ENCODE measurements around the gene FAH. TPM values are rescaled to one million over a fixed set of nuclear protein-coding genes. Genes with fewer than 3 reads are reported as not detected.

Gene FAH
- total and polyA plus RNA-seq, 10 of the 15 experiments (the other 5 are each of a cell fraction or from before 2014, with no cell fraction given), result 36.3 to 121 (median 62.0) TPM

GRCh38 chr15:80207887-80208286 lies 55.1 kb downstream of the FAH start:
- H3K36me3 ChIP-seq (ENCODE audit: control insufficient read depth in 2 of 2, insufficient read depth in 2 of 2, low read length in 1 of 2), result no peaks in the 10 kb centered on the region
- H3K4me2 ChIP-seq (ENCODE audit: control insufficient read depth, insufficient read depth), result no peak overlapping the region

More at GRCh38 chr15:80207887-80208286, 55.1 kb downstream of the FAH start:
- no peak for ATAC-seq
- no peak for TF ChIP-seq SIN3A (IDR thresholded peaks at IDR 0.05; ENCODE audit: low read depth, low read length)
- TF ChIP-seq MTA3 (IDR thresholded peaks at IDR 0.05; ENCODE audit: borderline replicate concordance, low read length), result no peak
- TF ChIP-seq SUPT20H (IDR thresholded peaks at IDR 0.05; ENCODE audit: borderline replicate concordance, control insufficient read depth, low read depth, low read length), result no peak
- TF ChIP-seq ZNF622 (IDR thresholded peaks at IDR 0.05), result no peak
- no peak for TF ChIP-seq CBX5 (IDR thresholded peaks at IDR 0.05; ENCODE audit: low read depth)
- TF ChIP-seq BRCA1 (IDR thresholded peaks at IDR 0.05; ENCODE audit: low read depth, low read length), result no peak
- no peak for TF ChIP-seq SREBF1 (IDR thresholded peaks at IDR 0.05; ENCODE audit: low read length)
- no peak for TF ChIP-seq CHD4 (IDR thresholded peaks at IDR 0.05)
- no peak for TF ChIP-seq BCLAF1 (IDR thresholded peaks at IDR 0.05)
- no peak for TF ChIP-seq POLR2A (IDR thresholded peaks at IDR 0.05; ENCODE audit: low read depth, low read length)
- no peak for TF ChIP-seq RFX5 (IDR thresholded peaks at IDR 0.05; ENCODE audit: low read depth, low read length)
- no peak for TF ChIP-seq ZNF384 (IDR thresholded peaks at IDR 0.05; ENCODE audit: borderline replicate concordance, low read depth, low read length)
- no peak for TF ChIP-seq ETV6 (conservative IDR thresholded peaks at IDR 0.05 in 1 of 2, IDR thresholded peaks at IDR 0.05 in 1 of 2; ENCODE audit: borderline replicate concordance in 1 of 2, low read depth in 1 of 2)
- TF ChIP-seq IRF3 (IDR thresholded peaks at IDR 0.05), result no peak
- TF ChIP-seq CREB1 (IDR thresholded peaks at IDR 0.05; ENCODE audit: low read depth), result no peak
- no peak for TF ChIP-seq SPI1 (IDR thresholded peaks at IDR 0.05; ENCODE audit: borderline replicate concordance, insufficient read depth, low read depth, low read length)
- no peak for TF ChIP-seq CHD2 (IDR thresholded peaks at IDR 0.05; ENCODE audit: borderline replicate concordance, low read depth, low read length)
- no peak for TF ChIP-seq EP300 (IDR thresholded peaks at IDR 0.05; ENCODE audit: borderline replicate concordance in 1 of 2, control insufficient read depth in 1 of 2, low read depth in 2 of 2, low read length in 2 of 2)
- Histone ChIP-seq H3K27me3 (replicated peaks in 1 of 2; ENCODE audit: control insufficient read depth in 2 of 2, insufficient read depth in 2 of 2, low read length in 1 of 2) (no peaks in the 10 kb centered on the region), H3K4me3 (no peak overlapping the region), H2AFZ (ENCODE audit: control insufficient read depth, low read depth, low read length) (no peak overlapping the region), H4K20me1 (ENCODE audit: control insufficient read depth, insufficient read depth) (no peaks in the 10 kb centered on the region), H3K27ac (ENCODE audit: control insufficient read depth, insufficient read depth) (no peak overlapping the region), H3K9me3 (replicated peaks; ENCODE audit: control insufficient read depth, insufficient read depth, low read length) (no peaks in the 10 kb centered on the region), H3K9ac (ENCODE audit: control insufficient read depth, insufficient read depth, low read length) (no peak overlapping the region), H3K4me1 (ENCODE audit: control insufficient read depth, insufficient read depth, low read length) (peaks cover 9% of the 10 kb centered on the region), H3K79me2 (ENCODE audit: control insufficient read depth, insufficient read depth, low read length) (no peaks in the 10 kb centered on the region)
- FAIRE-seq, result no peak
- WGBS (ENCODE audit: insufficient coverage, insufficient replicate concordance, low lambda C conversion rate, missing lambda C conversion rate), result 16% methylated on average over 3 of the region's 3 CpGs
- intact Hi-C loops (cut with micrococcal nuclease; ENCODE audit: unreplicated experiment), result no loop called here
- in situ Hi-C loops (cut with MboI), result no loop called here
- ChIA-PET RAD21 (ENCODE audit: unreplicated experiment) (no interaction called here), POLR2A (no interaction called here), SMC1A (ENCODE audit: uncharacterized antibody, unreplicated experiment) (no interaction called here), CTCF (no interaction called here)
- DNase-seq (ENCODE audit: low read depth, low spot score), result no peak
- no TSS peak for BruUV-seq (replicated peaks)
